Measurements from ENCODE around the gene NT5DC2.
"Not testable (repeated sequence)": the region's sequence is repeated elsewhere in the genome, so short reads cannot be mapped to it uniquely, and the experiment has no call there.

The NT5DC2 gene

GRCh38 chr3:52537165-52537620 lies 3.5 kb upstream of the NT5DC2 start:
- DNase-seq (ENCODE audit: low read depth): no peak

GRCh38 chr3:52536369-52537164 lies 2.9 kb upstream of the NT5DC2 start, which contains the start of gene UQCC5:
TSS of gene UQCC5 (plus strand) at chr3:52536605. CDS start at chr3:52536756, 151 bp downstream.
- peak; percentile 91 for DNase-seq (ENCODE audit: low read depth)

DNA sequence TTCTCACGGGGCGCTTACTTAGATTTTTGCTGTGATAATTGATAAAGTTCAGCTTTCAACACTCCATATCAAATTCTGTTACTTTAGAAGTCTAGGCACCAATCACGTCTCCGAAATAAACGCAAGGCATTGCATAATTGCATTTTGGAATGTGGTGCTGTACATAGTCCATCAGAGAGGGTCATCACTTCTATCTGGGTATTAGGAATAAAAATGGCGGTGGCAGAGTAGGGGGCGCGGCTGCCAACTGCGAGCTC lies 2.4 kb upstream of the NT5DC2 start:
- DNase-seq (ENCODE audit: low read depth): no peak

GRCh38 chr3:52535411-52536111 lies 1.9 kb upstream of the NT5DC2 start:
- DNase-seq (ENCODE audit: low read depth): no peak

DNA sequence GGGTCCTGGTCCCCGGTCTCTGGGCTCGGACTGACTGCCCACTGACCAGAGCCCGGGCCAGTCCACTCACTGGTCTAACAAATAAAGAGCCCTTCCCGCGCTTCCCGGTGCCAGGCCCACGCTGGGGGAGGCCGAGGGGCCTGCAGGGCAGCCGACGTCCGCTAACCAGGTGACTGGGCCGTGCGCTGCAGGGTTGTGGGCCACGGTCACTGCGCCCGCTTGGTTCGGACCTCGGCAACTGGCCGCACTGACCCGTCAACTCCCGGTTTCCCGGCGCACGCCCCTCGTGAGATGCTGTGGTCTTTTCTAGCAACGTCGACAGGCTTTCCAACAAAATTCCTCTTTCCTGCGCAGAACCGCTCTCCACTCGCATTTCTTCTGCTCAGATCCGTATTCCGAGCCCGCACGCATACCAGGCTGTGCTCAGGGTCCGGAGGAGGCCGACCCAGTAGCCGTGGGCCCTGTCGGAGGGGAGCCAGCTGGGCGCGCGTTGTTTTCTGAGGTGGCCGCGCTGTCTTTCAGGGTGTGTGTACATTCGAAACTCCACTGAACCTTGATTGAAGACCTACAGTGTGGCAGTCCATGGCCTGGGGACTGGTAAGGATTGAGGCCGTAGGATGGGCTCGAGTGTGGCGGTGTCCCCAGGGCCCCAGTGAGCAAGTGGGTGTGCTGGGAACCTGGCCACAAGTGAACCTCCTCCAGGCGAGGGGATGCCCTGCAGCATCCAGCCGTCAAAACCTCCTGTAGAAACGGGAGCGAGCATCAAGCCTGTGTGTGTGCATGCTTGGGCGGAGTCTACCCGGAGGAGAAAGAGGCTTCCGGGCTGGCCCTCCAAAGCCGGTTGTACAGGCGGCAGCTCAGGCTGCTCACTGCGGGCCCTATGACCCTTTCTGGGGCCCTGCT lies 875 bp upstream of the NT5DC2 start:
- DNase-seq (ENCODE audit: low read depth): no peak

DNA sequence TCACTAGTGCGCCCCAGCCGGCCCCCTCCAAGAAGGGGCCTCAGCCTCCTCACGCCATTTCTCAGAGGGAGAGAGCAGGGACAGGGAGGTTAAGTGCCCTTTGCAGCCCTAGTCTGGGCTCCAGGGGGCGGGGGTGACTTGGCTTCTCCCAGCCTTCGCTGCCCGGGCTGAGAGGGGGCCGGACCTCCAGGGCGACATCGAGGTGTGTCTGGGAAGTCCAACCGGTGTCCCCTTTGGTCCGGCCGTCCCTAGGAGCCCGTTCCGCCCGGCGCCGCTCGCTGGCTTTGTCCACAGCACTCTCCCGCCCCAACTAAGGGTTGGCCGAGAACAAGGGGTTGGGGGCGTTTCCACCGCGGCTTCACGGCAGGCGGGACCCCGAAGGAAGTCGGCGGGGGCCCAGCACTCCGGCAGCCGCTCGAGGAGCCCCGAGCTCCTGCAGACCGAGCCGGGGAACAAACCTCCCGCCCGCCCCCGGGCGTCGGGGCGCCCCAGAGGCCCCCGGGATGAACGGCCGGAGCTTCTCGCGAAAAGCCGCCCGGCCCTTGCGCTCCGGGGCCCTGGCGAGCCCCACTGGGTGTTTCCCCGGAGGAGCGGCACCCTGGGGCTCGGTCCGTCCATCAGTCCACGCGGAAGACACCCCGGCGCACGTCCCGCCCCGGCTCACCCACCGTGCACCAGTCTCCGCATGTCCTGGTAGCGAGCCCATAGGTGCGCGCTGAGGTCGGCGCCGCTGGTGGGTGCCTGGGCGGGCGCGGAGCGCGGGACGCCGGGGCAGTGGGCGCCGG lies 627 bp downstream of the NT5DC2 start:
- no peak for DNase-seq (ENCODE audit: low read depth)

DNA sequence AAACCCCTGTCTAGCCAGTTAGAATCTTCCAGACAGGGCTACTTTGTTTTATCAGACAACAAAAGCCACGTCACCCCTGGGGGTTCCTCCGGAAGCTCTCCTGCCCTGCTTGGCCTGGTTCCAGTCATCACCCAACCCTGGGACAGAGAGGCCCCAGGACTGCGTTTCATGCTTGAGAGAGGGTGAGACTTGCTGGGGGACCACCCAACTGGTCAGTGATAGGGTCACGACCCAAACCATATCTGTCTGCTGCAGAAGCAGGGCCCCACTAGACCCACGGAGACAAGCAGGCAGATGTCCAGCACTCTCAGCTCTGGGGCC lies 1.2 kb downstream of the NT5DC2 start:
- peak; percentile 36 for DNase-seq (ENCODE audit: low read depth)

- no peak for DNase-seq (ENCODE audit: low read depth)
Measured at GRCh38 chr3:52531860-52532516, 1.7 kb downstream of the NT5DC2 start.

DNA sequence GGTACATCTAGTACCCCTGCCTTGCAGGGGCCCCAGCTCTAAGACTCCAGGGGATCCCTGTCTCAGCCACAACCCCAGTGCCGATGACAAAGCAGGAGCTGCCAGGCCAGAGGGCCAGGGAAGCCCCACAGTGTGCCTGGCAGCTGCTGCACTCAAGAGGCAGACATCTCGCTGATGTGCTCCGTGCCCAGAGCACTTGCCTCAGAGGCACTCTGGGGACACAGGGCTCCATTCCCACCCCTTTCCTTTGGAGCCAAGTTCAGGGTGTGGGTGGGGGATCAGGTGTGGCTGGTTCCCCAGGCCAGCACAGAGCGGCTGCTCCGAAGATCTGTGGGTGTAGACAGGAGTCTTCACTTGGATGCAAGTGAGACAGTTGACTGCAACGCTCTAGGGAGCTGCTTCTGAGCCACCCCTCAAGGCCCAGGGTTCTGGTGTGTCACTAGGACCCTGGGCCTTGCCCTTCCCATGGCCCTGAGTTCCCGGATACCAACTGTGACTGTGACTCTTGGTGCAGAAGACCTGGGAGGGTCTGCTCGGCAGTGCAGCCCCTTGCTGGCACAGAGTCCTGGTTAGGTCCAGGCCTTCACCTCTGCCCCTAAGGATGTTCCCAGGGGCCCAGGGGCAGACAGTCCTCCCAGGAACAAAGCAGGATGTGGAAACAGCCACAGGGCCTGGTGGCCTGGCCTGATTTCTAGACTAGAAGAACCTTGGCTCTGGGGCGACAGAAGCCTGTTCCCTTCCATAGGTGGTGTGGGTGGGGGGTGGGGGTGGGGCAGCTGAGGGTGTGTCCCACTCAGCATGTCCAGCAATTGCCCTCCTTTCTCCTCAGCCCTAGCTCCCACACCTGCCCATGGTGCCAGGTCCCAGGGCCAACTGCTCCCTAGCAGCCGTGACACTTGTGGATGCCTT lies 2.5 kb downstream of the NT5DC2 start:
- DNase-seq (ENCODE audit: low read depth): no peak

DNA sequence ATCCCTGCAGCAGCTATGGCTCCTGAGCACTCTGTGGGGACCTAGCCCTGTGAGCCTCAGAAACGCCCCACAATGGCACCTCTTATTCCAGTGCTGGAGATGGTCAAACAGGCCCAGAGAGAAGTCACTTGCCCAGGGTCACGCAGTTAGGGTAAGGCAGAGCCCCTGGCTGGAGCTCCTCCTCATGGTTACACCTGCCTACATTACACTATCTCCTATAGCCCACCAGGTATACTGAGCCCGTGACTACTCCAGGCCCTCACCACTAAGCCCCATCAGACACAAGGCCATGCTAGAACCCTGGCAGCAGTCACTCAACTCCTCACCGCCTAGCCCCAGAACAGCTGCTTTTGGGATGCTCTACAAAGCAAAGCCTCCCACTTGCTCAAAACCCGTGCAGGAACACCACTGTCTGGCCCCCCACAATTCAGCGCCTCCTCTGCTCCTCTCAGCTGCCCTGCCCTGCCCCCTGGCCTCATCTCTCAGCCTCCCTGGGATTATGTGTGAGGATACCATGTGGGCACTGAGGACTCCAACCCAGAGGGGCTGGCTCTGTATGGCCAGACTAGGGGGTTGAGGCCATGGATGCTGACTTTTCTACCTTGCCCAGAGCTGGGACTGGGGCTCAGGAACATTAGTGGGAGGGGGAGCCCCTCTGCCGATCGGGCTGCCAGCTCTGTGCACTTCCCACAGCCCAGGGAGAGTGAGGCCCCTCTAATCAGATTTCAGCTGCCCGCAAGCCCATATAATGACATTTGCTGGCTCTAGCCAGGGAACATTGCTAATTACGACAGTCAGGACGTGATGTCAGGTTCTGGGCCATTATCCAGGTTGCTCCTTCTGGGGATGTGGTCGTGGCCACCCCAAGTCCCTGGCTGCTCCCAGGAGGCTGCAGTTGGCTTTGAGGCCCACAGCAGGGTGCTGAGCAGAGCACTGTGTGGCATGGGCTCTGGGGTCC lies 4.0 kb downstream of the NT5DC2 start:
- DNase-seq (ENCODE audit: low read depth): no peak

DNA sequence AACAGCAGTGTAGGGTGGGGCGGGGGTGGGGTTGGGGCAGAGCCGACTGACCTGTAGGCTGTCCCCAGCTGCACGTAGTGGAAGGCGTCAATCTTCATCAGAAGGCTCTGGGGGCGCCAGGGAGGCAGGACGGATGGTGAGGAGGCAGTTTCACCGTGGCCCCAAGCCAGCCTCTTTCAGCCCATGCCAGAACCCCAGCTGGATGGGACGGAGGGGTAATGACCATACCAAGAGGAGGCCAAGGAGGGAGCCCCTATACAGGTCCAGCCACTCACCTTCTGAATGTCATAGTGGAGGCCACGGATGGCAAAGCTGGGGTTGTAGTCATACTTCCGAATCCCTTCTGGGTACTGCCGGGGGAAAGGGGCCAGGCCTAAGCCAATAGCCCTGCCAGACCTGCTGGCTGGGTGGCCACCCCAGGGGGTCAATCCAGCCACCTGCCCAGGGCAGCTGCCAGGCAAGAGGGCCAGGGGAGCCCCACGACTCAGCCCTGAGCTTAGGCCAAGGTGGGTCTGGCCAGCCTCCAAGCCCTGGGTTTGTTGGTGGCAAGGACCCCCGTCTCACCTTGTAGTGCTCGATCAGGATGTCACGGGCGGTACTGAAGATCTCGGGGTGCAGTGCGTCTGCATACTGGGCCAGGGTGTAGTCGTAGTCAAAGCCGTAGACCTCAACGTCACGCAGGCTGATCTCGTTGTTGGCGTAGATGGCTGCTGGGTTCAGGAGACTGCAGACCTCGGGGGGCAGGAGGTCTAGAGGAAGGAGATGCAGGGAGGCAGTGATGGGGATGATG lies 4.9 kb downstream of the NT5DC2 start:
- DNase-seq (ENCODE audit: low read depth): no peak

GRCh38 chr3:52527732-52528585 lies 5.7 kb downstream of the NT5DC2 start:
- DNase-seq (ENCODE audit: low read depth): no peak

GRCh38 chr3:52527039-52527731 lies 6.5 kb downstream of the NT5DC2 start:
- no peak for DNase-seq (ENCODE audit: low read depth)

DNA sequence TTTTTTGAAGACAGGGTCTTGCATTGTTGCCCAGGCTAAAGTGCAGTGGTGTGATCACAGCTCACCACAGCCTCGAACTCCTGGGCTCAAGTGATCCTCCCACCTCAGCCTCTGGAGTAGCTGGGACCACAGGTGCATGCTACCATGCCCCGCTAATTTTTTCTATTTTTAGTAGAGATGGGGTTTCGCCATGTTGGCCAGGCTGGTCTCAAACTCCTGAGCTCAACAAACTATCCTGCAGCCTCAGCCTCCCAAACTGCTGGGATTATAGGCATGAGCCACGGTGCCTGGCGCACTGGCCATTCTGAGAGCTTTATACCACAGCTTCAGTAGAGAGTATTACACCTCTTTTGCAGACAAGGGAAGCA lies 7.0 kb downstream of the NT5DC2 start:
- not testable (repeated sequence) for DNase-seq (ENCODE audit: low read depth)

GRCh38 chr3:52525680-52526561 lies 7.7 kb downstream of the NT5DC2 start:
- no peak for DNase-seq (ENCODE audit: low read depth)

Measured in non-pigmented ciliary epithelial cell (primary cell).